ENCODE data around the gene SREBF2.

Gene SREBF2

DNA sequence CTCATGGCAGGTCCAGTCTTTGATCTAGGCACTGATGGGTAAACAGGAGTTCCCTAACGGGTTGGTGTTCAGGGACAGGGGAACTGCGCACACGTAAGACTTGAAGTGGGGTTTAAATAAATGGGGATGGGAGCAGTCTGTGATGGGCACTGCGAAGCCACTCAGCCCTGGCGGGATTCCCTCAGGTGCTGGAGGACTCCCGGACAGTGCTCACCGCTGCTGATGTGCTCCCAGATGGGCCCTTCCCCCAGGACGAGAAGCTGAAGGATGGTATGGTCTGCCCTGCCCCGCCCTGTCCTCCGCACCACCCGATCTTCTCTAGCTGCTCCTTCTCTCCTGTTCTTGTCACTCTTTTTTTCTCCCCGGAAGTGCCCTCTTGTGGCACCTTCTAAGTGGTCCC is 22.9 kb upstream of the SREBF2 start:
- no peak for DNase-seq (ENCODE audit: extremely low read depth, insufficient read length)
- Histone ChIP-seq H3K27me3 (replicated peaks; ENCODE audit: control insufficient read depth, insufficient read depth, low read length) (no peaks in the 10 kb centered on the region), H3K36me3 (ENCODE audit: control insufficient read depth, insufficient read depth, low read length) (peaks cover 20% of the 10 kb centered on the region), H3K4me3 (replicated peaks; ENCODE audit: low read depth, low read length) (no peak overlapping the region)
- TF ChIP-seq CTCF (IDR thresholded peaks at IDR 0.05; ENCODE audit: insufficient read depth, low read length, poor library complexity, severe bottlenecking) = no peak

DNA sequence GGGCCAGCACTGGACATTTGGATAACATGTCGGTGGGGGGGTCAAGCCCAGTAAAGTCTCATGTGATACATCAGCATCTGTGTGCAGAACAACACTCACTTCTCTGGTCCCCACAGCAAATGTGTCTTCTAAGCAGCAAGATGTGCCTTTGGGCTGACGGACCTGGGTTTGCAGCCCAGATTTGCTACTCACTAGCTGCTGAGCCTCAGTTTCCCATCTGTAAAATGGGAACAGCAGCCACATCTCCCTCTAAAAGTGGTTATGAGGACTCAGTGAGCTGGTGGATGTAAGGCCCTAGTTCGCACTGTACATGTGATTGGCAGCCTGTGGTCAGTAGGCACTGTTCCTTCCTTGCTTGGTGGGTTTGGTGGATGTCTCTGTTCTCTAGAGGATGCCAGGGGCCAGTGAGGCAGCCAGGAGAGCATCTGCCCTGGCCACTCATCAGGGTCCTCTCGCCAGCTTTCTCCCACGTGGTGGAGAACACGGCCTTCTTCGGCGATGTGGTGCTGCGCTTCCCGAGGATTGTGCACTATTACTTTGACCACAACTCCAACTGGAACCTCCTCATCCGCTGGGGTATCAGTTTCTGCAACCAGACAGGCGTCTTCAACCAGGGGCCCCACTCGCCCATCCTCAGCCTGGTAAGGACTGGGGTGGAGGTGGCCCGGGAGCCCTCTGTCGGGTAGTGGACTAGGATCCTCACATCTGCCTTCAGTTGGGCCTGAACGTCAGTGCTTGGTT is 19.9 kb upstream of the SREBF2 start:
- TF ChIP-seq CTCF (IDR thresholded peaks at IDR 0.05; ENCODE audit: insufficient read depth, low read length, poor library complexity, severe bottlenecking) = no peak
- no peak for DNase-seq (ENCODE audit: extremely low read depth, insufficient read length)
- Histone ChIP-seq H3K36me3 (ENCODE audit: control insufficient read depth, insufficient read depth, low read length) (peaks cover 20% of the 10 kb centered on the region), H3K27me3 (replicated peaks; ENCODE audit: control insufficient read depth, insufficient read depth, low read length) (no peaks in the 10 kb centered on the region), H3K4me3 (replicated peaks; ENCODE audit: low read depth, low read length) (no peak overlapping the region)

DNA sequence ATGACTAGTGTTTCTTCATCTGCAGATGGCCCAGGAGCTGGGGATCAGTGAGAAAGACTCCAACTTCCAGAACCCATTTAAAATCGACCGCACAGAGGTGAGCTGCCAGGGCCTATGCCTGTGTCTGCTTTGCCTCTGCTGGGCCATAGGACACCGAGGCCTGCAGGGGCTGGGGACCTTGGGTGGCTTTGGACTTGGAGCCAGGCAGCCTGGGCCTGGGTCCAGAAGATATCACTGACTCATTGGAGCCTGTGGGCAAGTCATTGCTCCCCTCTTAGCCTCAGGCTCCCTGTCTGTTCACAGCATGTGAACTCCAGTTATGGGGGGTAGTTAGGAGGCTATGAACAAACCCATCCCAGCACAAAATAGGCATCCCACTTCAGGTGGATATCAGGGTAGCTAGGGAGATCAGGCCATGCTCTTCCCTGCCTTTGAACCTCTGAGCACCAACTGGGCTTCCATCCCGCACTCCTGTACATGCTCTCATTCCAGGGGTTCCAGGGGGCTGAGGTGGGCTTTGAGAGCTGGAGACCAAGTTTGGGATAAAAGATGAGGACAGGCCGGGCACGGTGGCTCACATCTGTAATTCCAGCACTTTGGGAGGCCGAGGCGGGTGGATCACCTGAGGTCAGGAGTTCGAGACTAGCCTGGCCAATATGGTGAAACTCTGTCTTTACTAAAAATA is 19.0 kb upstream of the SREBF2 start:
- no peak for DNase-seq (ENCODE audit: extremely low read depth, insufficient read length)
- Histone ChIP-seq H3K27me3 (replicated peaks; ENCODE audit: control insufficient read depth, insufficient read depth, low read length) (no peaks in the 10 kb centered on the region), H3K36me3 (ENCODE audit: control insufficient read depth, insufficient read depth, low read length) (peaks cover 17% of the 10 kb centered on the region), H3K4me3 (replicated peaks; ENCODE audit: low read depth, low read length) (no peak overlapping the region)
- no peak for TF ChIP-seq CTCF (IDR thresholded peaks at IDR 0.05; ENCODE audit: insufficient read depth, low read length, poor library complexity, severe bottlenecking)

DNA sequence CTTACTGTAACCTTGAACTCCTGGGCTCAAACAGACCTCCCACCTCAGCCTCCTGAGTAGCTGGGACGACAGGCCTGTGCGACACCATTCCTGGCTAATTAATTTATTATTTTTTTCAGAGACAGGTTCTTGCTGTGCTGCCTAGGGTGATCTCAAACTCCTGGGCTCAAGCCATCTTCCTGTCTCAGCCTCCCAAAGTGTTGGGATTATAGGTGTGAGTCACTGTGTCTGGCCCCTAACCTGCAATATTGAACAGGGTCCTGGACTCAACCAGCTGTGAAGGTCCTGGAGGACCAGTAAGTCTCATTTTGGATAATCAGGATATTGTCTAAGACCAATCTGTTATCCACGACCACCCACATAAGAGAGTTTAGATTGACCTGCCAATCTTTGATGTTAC is 17.2 kb upstream of the SREBF2 start:
- no peak for DNase-seq (ENCODE audit: extremely low read depth, insufficient read length)
- H3K36me3 ChIP-seq (ENCODE audit: control insufficient read depth, insufficient read depth, low read length) = peaks cover 8% of the 10 kb centered on the region
- no peak for TF ChIP-seq CTCF (IDR thresholded peaks at IDR 0.05; ENCODE audit: insufficient read depth, low read length, poor library complexity, severe bottlenecking)
- no peak overlapping the region for H3K4me3 ChIP-seq (replicated peaks; ENCODE audit: low read depth, low read length)
- H3K27me3 ChIP-seq (replicated peaks; ENCODE audit: control insufficient read depth, insufficient read depth, low read length) = no peaks in the 10 kb centered on the region

DNA sequence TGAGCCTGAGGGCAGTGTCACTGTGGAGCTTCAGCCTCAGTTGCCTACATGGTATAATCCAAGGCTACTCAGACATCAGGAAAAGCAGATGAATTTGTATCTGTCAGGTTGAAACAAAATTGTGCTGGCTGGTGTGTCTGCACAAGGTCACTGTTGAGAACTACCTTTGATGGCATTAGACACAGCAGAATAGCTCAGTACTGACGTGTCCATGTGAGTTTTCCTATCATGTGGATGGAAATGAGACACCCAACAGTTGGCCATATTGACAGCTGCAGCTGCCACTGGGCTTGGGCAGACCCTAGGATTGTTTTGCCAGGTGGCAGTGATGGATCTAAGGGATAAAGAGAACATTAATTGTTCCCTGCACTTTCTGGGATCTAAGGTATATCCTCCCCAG is 16.7 kb upstream of the SREBF2 start:
- DNase-seq (ENCODE audit: extremely low read depth, insufficient read length) = no peak
- Histone ChIP-seq H3K27me3 (replicated peaks; ENCODE audit: control insufficient read depth, insufficient read depth, low read length) (no peaks in the 10 kb centered on the region), H3K36me3 (ENCODE audit: control insufficient read depth, insufficient read depth, low read length) (peaks cover 5% of the 10 kb centered on the region), H3K4me3 (replicated peaks; ENCODE audit: low read depth, low read length) (no peak overlapping the region)
- TF ChIP-seq CTCF (IDR thresholded peaks at IDR 0.05; ENCODE audit: insufficient read depth, low read length, poor library complexity, severe bottlenecking) = no peak

All from GM06990 (cell line).